GM19351 (cell line): ENCODE results near the gene TOP1.

Experiments used
- ATAC-seq: cut with Tn5 transposase; IDR thresholded peaks from one replicate; pipeline ENCODE4 v1.9.1; 2021; ENCODE audit warnings: mild to moderate bottlenecking, moderate library complexity; ENCODE audit not compliant: unreplicated experiment

Gene TOP1

GRCh38 chr20:41165001-41165882 is 136.6 kb downstream of the TOP1 start:
- ATAC-seq = no peak

GRCh38 chr20:41166201-41167117 is 137.8 kb downstream of the TOP1 start:
- no peak for ATAC-seq

- ATAC-seq = no peak
Measured at GRCh38 chr20:41167118-41167470, 138.5 kb downstream of the TOP1 start.

- peak; percentile 71 for ATAC-seq
Measured at GRCh38 chr20:41167481-41168253, 139.0 kb downstream of the TOP1 start.

- no peak for ATAC-seq
Measured at GRCh38 chr20:41168281-41169161, 139.9 kb downstream of the TOP1 start.

GRCh38 chr20:41169162-41169690 is 140.6 kb downstream of the TOP1 start:
- no peak for ATAC-seq

GRCh38 chr20:41169791-41170351 is 141.2 kb downstream of the TOP1 start:
- ATAC-seq = no peak

- ATAC-seq = no peak
Measured at GRCh38 chr20:41170386-41171105, 141.9 kb downstream of the TOP1 start.

- ATAC-seq = no peak
Measured at GRCh38 chr20:41171736-41172295, 143.2 kb downstream of the TOP1 start.

- ATAC-seq = peak; percentile 16
Measured at GRCh38 chr20:41172296-41173140, 143.9 kb downstream of the TOP1 start.

GRCh38 chr20:41173161-41173721 is 144.6 kb downstream of the TOP1 start:
- peak; percentile 68 for ATAC-seq

GRCh38 chr20:41173791-41174341 is 145.2 kb downstream of the TOP1 start:
- ATAC-seq = no peak
